ENCODE data around the gene TBC1D28.
"Not testable (repeated sequence)": the region's sequence is repeated elsewhere in the genome, so short reads cannot be mapped to it uniquely, and the experiment has no call there.

GRCh38 chr17:18634550-18635263 is 9.5 kb downstream of the TBC1D28 start:
- not testable (repeated sequence) for TF ChIP-seq SIN3B (IDR thresholded peaks at IDR 0.05; ENCODE audit: low read depth); ILK (tag; IDR thresholded peaks at IDR 0.05; ENCODE audit: borderline replicate concordance, low read depth); NRF1 (conservative IDR thresholded peaks at IDR 0.05 in 1 of 2, IDR thresholded peaks at IDR 0.05 in 1 of 2); RFX5 (IDR thresholded peaks at IDR 0.05; ENCODE audit: low read depth, low read length); REST (IDR thresholded peaks at IDR 0.05; ENCODE audit: borderline replicate concordance); REST (CRISPR knock-in tag; IDR thresholded peaks at IDR 0.05; ENCODE audit: low read depth); CBX5 (IDR thresholded peaks at IDR 0.05; ENCODE audit: borderline replicate concordance, low read depth); MAX (CRISPR knock-in tag; IDR thresholded peaks at IDR 0.05); MTA3 (IDR thresholded peaks at IDR 0.05; ENCODE audit: borderline replicate concordance); SMAD4 (CRISPR knock-in tag; conservative IDR thresholded peaks at IDR 0.05); FOS (IDR thresholded peaks at IDR 0.05; ENCODE audit: extremely low read depth, insufficient read length); C11orf30 (IDR thresholded peaks at IDR 0.05; ENCODE audit: low read depth); ZNF311 (CRISPR knock-in tag; IDR thresholded peaks at IDR 0.05); BHLHE40 (IDR thresholded peaks at IDR 0.05; ENCODE audit: low read length)

Measured in K562 (cell line).